Glutamatergic neuron (in vitro differentiated cells): ENCODE data around the gene FAM169A. TPM values are rescaled to one million over a fixed set of nuclear protein-coding genes. Genes with fewer than 3 reads are reported as not detected.

ENCODE experiments used
- DNase-seq: peaks from one replicate; pipeline ENCODE4 v3.0.0; 2022
- H3K27ac Mint-ChIP-seq: one replicate; pipeline ENCODE4 v1.8.0; 2020; ENCODE audit warnings: mild to moderate bottlenecking, mixed read lengths, inconsistent platforms; ENCODE audit not compliant: unreplicated experiment
- H3K27me3 Mint-ChIP-seq: one replicate; pipeline ENCODE4 v1.8.0; 2020; ENCODE audit warnings: mild to moderate bottlenecking, moderate library complexity, mixed read lengths, inconsistent platforms; ENCODE audit not compliant: unreplicated experiment
- H3K36me3 Mint-ChIP-seq: one replicate; pipeline ENCODE4 v1.8.0; 2020; ENCODE audit warnings: mild to moderate bottlenecking, mixed read lengths, inconsistent platforms; ENCODE audit not compliant: unreplicated experiment
- H3K4me1 Mint-ChIP-seq: one replicate; pipeline ENCODE4 v1.8.0; 2020; ENCODE audit warnings: mild to moderate bottlenecking, low read depth, mixed read lengths, inconsistent platforms; ENCODE audit not compliant: unreplicated experiment
- H3K4me3 Mint-ChIP-seq: one replicate; pipeline ENCODE4 v1.8.0; 2020; ENCODE audit warnings: mild to moderate bottlenecking, mixed read lengths, inconsistent platforms; ENCODE audit not compliant: unreplicated experiment
- H3K9me3 Mint-ChIP-seq: one replicate; pipeline ENCODE4 v1.8.0; 2020; ENCODE audit warnings: mild to moderate bottlenecking, moderate library complexity, mixed read lengths, inconsistent platforms; ENCODE audit not compliant: unreplicated experiment
- total RNA-seq: library from RNA; stranded (reverse); fragmentation: NEBNext Ultra II Directional; extraction: Animal tissue kit (Norgen Biotek cat#: 25700); gene quantifications from one replicate; pipeline ENCODE4 v1.2.1, GENCODE V29; 2021; ENCODE audit not compliant: unreplicated experiment
- TF ChIP-seq, protein P1 (sequence below): fragments of 200-600 bp; sonication (generic); IDR thresholded peaks from one replicate; pipeline ENCODE4 v1.5.0; 2021; ENCODE audit not compliant: partially characterized antibody, unreplicated experiment

The FAM169A gene
- total RNA-seq, 1 donor from 2014 or later = 9.5 TPM

- no peak overlapping the region for H3K4me3 Mint-ChIP-seq
- H3K4me1 Mint-ChIP-seq = no peaks in the 10 kb centered on the region
Observed at GRCh38 chr5:74822288-74822687, 43.9 kb downstream of the FAM169A start.

GRCh38 chr5:74816875-74817274 lies 49.3 kb downstream of the FAM169A start:
- TF ChIP-seq, protein P1, sequence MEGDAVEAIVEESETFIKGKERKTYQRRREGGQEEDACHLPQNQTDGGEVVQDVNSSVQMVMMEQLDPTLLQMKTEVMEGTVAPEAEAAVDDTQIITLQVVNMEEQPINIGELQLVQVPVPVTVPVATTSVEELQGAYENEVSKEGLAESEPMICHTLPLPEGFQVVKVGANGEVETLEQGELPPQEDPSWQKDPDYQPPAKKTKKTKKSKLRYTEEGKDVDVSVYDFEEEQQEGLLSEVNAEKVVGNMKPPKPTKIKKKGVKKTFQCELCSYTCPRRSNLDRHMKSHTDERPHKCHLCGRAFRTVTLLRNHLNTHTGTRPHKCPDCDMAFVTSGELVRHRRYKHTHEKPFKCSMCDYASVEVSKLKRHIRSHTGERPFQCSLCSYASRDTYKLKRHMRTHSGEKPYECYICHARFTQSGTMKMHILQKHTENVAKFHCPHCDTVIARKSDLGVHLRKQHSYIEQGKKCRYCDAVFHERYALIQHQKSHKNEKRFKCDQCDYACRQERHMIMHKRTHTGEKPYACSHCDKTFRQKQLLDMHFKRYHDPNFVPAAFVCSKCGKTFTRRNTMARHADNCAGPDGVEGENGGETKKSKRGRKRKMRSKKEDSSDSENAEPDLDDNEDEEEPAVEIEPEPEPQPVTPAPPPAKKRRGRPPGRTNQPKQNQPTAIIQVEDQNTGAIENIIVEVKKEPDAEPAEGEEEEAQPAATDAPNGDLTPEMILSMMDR = no peak
- Mint-ChIP-seq H3K4me3 (no peak overlapping the region), H3K27ac (no peak overlapping the region), H3K27me3 (no peaks in the 10 kb centered on the region), H3K36me3 (peaks cover 4% of the 10 kb centered on the region), H3K9me3 (no peaks in the 10 kb centered on the region), H3K4me1 (no peaks in the 10 kb centered on the region)
- DNase-seq = no peak

More at GRCh38 chr5:74822288-74822687, 43.9 kb downstream of the FAM169A start:
- no peaks in the 10 kb centered on the region for H3K36me3 Mint-ChIP-seq
- H3K27ac Mint-ChIP-seq = no peak overlapping the region
- no peaks in the 10 kb centered on the region for H3K9me3 Mint-ChIP-seq
- TF ChIP-seq, protein P1 = no peak
- no peak for DNase-seq
- no peaks in the 10 kb centered on the region for H3K27me3 Mint-ChIP-seq

GRCh38 chr5:74810915-74811314 lies 55.3 kb downstream of the FAM169A start:
- Mint-ChIP-seq H3K27me3 (no peaks in the 10 kb centered on the region), H3K4me1 (no peaks in the 10 kb centered on the region), H3K4me3 (no peak overlapping the region), H3K9me3 (no peaks in the 10 kb centered on the region), H3K27ac (no peak overlapping the region), H3K36me3 (peaks cover 4% of the 10 kb centered on the region)
- TF ChIP-seq, protein P1 = no peak
- no peak for DNase-seq

- no peak overlapping the region for H3K4me3 Mint-ChIP-seq
- no peak for DNase-seq
- H3K36me3 Mint-ChIP-seq = no peaks in the 10 kb centered on the region
- TF ChIP-seq, protein P1 = no peak
- no peaks in the 10 kb centered on the region for H3K4me1 Mint-ChIP-seq
- H3K9me3 Mint-ChIP-seq = peaks cover 1% of the 10 kb centered on the region
- H3K27ac Mint-ChIP-seq = no peak overlapping the region
- no peaks in the 10 kb centered on the region for H3K27me3 Mint-ChIP-seq
Observed at GRCh38 chr5:74801941-74802340, 64.2 kb downstream of the FAM169A start.

DNA sequence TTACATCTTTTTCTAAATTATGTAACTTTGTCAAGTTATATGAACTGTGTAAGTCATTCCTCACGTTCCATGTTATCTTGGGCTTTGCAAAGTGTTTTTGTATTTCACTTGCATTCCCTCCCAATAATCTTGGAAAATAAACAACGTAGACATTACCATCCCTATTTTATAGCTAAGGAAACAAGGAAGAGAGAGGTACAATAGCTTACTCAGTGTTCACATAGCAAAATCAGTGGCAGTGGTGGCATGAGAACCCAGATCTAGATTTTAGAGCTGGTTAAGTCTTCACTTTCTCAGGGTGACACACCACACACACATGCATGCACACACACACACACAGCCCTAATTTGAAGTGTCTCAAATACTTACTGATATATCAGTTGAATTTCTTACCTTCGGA lies 65.0 kb downstream of the FAM169A start:
- Mint-ChIP-seq H3K27me3 (no peaks in the 10 kb centered on the region), H3K4me3 (no peak overlapping the region), H3K4me1 (no peaks in the 10 kb centered on the region), H3K9me3 (peaks cover 1% of the 10 kb centered on the region), H3K27ac (no peak overlapping the region), H3K36me3 (no peaks in the 10 kb centered on the region)
- no peak for DNase-seq
- TF ChIP-seq, protein P1 = no peak
